K562 (cell line): ENCODE results near the gene UGT1A6. TPM values are rescaled to one million over a fixed set of nuclear protein-coding genes. Genes with fewer than 3 reads are reported as not detected.

ENCODE experiments used
- CUX1 ChIP-seq: fragments of 200-800 bp; sonication (Bioruptor generic); IDR thresholded peaks from 2 replicates; pipeline ENCODE4 v1.6.1; 2016; ENCODE audit warnings: missing genetic modification characterization, missing compliant biosample characterization
- FOXA3 ChIP-seq, 2 experiments: fragments of 450-650 bp in 1 of 2; sonication (generic) in 1 of 2; formaldehyde crosslinking; IDR thresholded peaks in 1 of 2; conservative IDR thresholded peaks in 1 of 2; 2 replicates each; pipeline versions ENCODE4 v1.4.0 to v1.8.0; 2020 to 2022; ENCODE audit warnings: mild to moderate bottlenecking in 2 of 2, missing genetic modification reagents in 1 of 2
- NFE2 ChIP-seq: IDR thresholded peaks from 2 replicates; pipeline ENCODE4 v1.6.1; 2014; ENCODE audit warnings: antibody characterized with exemption, low read depth
- ZKSCAN1 ChIP-seq: fragments of 150-350 bp; IDR thresholded peaks from 2 replicates; pipeline ENCODE4 v1.6.1; 2016; ENCODE audit warnings: low read depth, low read length
- ZNF23 ChIP-seq: fragments of 250-450 bp; sonication (Bioruptor Pico); IDR thresholded peaks from 2 replicates; pipeline ENCODE4 v1.4.0; 2020; ENCODE audit warnings: mild to moderate bottlenecking
- ZNF707 ChIP-seq: fragments of 250-450 bp; sonication (Bioruptor Pico); conservative IDR thresholded peaks from 2 replicates; pipeline ENCODE4 v1.8.0; 2022; ENCODE audit warnings: inconsistent platforms, mild to moderate bottlenecking, moderate library complexity
- polyA plus RNA-seq, 8 experiments: library from polyadenylated mRNA; depleted of rRNA in 4 of 8; stranded (reverse) in 5 of 8; unstranded in 3 of 8; fragments of >200 nt; fragmentation: Nextera tagmentation in 2 of 8; fragmentation: Illumina TruSeq in 1 of 8; extraction: Ambion mirVana in 2 of 8; extraction: Trizol in 1 of 8; gene quantifications; 2 replicates each; pipeline versions ENCODE4 v1.2.1 to v1.2.3, GENCODE V29; 2011 to 2014; ENCODE audit warnings: inconsistent platforms in 1 of 8, missing spikeins in 1 of 8
- total RNA-seq, 7 experiments: library from RNA; depleted of rRNA in 6 of 7; stranded (reverse); fragments of >200 nt in 6 of 7; fragmentation: Illumina TruSeq in 2 of 7; extraction: Trizol in 2 of 7; gene quantifications; 2 replicates each; pipeline versions ENCODE4 v1.2.1 to v1.2.3, GENCODE V29; 2011 to 2021; ENCODE audit warnings: low replicate concordance in 1 of 7

The UGT1A6 gene
- total and polyA plus RNA-seq, 9 of the 15 experiments (the other 6 are each of a cell fraction or from before 2014, with no cell fraction given) = not detected

DNA sequence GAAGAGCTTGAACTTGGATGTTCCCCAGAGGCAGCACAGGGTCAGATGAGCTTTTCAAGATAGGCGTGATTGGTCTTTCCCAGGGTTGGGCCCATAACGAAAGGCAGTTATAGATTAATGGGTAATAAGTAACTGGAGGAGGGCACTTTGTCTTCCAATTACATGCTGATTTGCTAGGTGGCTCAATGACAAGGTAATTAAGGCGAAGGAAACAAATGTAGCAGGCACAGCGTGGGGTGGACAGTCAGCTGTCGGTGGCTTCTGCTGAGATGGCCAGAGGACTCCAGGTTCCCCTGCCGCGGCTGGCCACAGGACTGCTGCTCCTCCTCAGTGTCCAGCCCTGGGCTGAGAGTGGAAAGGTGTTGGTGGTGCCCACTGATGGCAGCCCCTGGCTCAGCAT is 25.9 kb downstream of the UGT1A6 start, which contains the start of gene UGT1A4 (continued):
- TF ChIP-seq CUX1 (no peak), ZNF23 (CRISPR knock-in tag) (no peak), FOXA3 (CRISPR knock-in tag; conservative IDR thresholded peaks at IDR 0.05 in 1 of 2, IDR thresholded peaks at IDR 0.05 in 1 of 2) (no peak), NFE2 (no peak), ZNF707 (CRISPR knock-in tag) (no peak), ZKSCAN1 (no peak)
